HCT116 (cell line): ENCODE data around the gene SBF2. TPM values are rescaled to one million over a fixed set of nuclear protein-coding genes. Genes with fewer than 3 reads are reported as not detected.
A peak's percentile ranks its signal among the peaks of the same experiment; 100 is the strongest.

ENCODE experiments used
- ATAC-seq: fragments of 200-7000 bp; cut with Tn5 transposase; 2 replicates; pipeline ENCODE4 v1.9.1; 2020; ENCODE audit warnings: mild to moderate bottlenecking, moderate library complexity
- BruUV-seq: library from RNA; stranded (reverse); fragments of 400-500 nt; replicated peaks from 2 replicates; lab custom pipeline; 2021; lab: Mats Ljungman, UMichigan
- CTCF ChIA-PET: fragments of 300-600 bp; sonication (Branson Sonifier 250); formaldehyde crosslinking; loops from one replicate; lab custom pipeline; 2021; ENCODE audit warnings: antibody characterized with exemption; lab: Charles Lee
- POLR2A ChIA-PET: fragments of 300-600, 350-600 bp; sonication (Branson Sonifier 250); formaldehyde crosslinking; loops from one replicate; lab custom pipeline; 2021; ENCODE audit warnings: antibody characterized with exemption; lab: Charles Lee
- RAD21 ChIA-PET, 2 experiments: fragments of 300-600 bp; sonication (Branson Sonifier 250); formaldehyde crosslinking; loops; one replicate each; lab custom pipeline; 2023; ENCODE audit warnings: low total read pairs in 2 of 2; ENCODE audit not compliant: uncharacterized antibody in 2 of 2, unreplicated experiment in 2 of 2, low non-redundant PET in 1 of 2; lab: Charles Lee
- DNase-seq: peaks from one replicate; pipeline ENCODE4 v3.0.0-alpha.2; 2010; ENCODE audit warnings: low read depth, low spot score
- H2AFZ ChIP-seq: fragments of 200-600 bp; shearing (Covaris generic), sonication (generic); 2 replicates; pipeline ENCODE4 v1.6.1; 2017; ENCODE audit warnings: low read depth, mixed run types, mixed read lengths, antibody characterized with exemption, low read length; ENCODE audit not compliant: poor library complexity, severe bottlenecking
- H3K27ac ChIP-seq: 2 replicates; pipeline ENCODE4 v1.5.1; 2012; ENCODE audit warnings: low read depth, low read length
- H3K27me3 ChIP-seq: fragments of 200-600 bp; sonication (generic); 2 replicates; pipeline ENCODE4 v1.6.1; 2016; ENCODE audit warnings: mixed run types, low read length, mixed read lengths; ENCODE audit not compliant: insufficient read depth
- H3K36me3 ChIP-seq, 2 experiments: fragments of 200-500 bp in 1 of 2; fragments of 200-600 bp in 1 of 2; sonication (Bioruptor generic) in 1 of 2; sonication (generic) in 1 of 2; 2 replicates each; pipeline versions ENCODE4 v1.5.1 to v1.6.1; 2014 to 2016; ENCODE audit warnings: low read length in 2 of 2, inconsistent platforms in 1 of 2, mixed read lengths in 1 of 2, mixed run types in 1 of 2; ENCODE audit not compliant: insufficient read depth in 2 of 2, control insufficient read depth in 1 of 2
- H3K4me1 ChIP-seq, 2 experiments: fragments of 200-600 bp in 1 of 2; sonication (generic) in 1 of 2; 2 replicates each; pipeline versions ENCODE4 v1.5.1 to v1.6.1; 2012 to 2017; ENCODE audit warnings: low read length in 2 of 2, inconsistent platforms in 1 of 2, mild to moderate bottlenecking in 1 of 2, mixed read lengths in 1 of 2, mixed run types in 1 of 2, moderate library complexity in 1 of 2; ENCODE audit not compliant: insufficient read depth in 2 of 2, control insufficient read depth in 1 of 2
- H3K4me2 ChIP-seq: fragments of 200-600 bp; sonication (generic); 2 replicates; pipeline ENCODE4 v1.6.1; 2017; ENCODE audit warnings: mixed run types, low read length, mixed read lengths
- H3K4me3 ChIP-seq, 2 experiments: fragments of 200-600 bp in 1 of 2; sonication (generic) in 1 of 2; replicated peaks in 1 of 2; 2 replicates each; pipeline ENCODE4 v1.5.1; 2011 to 2016; ENCODE audit warnings: low read length in 2 of 2, control low read depth in 1 of 2, low read depth in 1 of 2, mild to moderate bottlenecking in 1 of 2, mixed read lengths in 1 of 2, mixed run types in 1 of 2
- H3K79me2 ChIP-seq: fragments of 200-600 bp; sonication (generic); 2 replicates; pipeline ENCODE4 v1.6.1; 2017; ENCODE audit warnings: mild to moderate bottlenecking, mixed run types, low read length, moderate library complexity, mixed read lengths; ENCODE audit not compliant: insufficient read depth
- H3K9ac ChIP-seq: fragments of 200-600 bp; sonication (generic); 2 replicates; pipeline ENCODE4 v1.6.1; 2016; ENCODE audit warnings: low read length, mixed read lengths
- H3K9me2 ChIP-seq: fragments of 200-600 bp; sonication (generic), shearing (Covaris generic); 2 replicates; pipeline ENCODE4 v1.6.1; 2017; ENCODE audit warnings: mixed run types, mild to moderate bottlenecking, moderate library complexity; ENCODE audit not compliant: insufficient read depth
- H3K9me3 ChIP-seq, 2 experiments: fragments of 200-500 bp in 1 of 2; fragments of 200-600 bp in 1 of 2; sonication (Bioruptor generic) in 1 of 2; sonication (generic) in 1 of 2; 2 replicates each; pipeline ENCODE4 v1.6.1; 2014 to 2017; ENCODE audit warnings: low read length in 2 of 2, mixed read lengths in 2 of 2, inconsistent platforms in 1 of 2, low read depth in 1 of 2, mild to moderate bottlenecking in 1 of 2, mixed run types in 1 of 2, moderate library complexity in 1 of 2; ENCODE audit not compliant: control insufficient read depth in 1 of 2, insufficient read depth in 1 of 2
- H4K20me1 ChIP-seq: fragments of 200-600 bp; sonication (generic), shearing (Covaris generic); 2 replicates; pipeline ENCODE4 v1.6.1; 2017; ENCODE audit warnings: mixed run types, mild to moderate bottlenecking, moderate library complexity; ENCODE audit not compliant: insufficient read depth
- POLR2A ChIP-seq: IDR thresholded peaks from 2 replicates; pipeline ENCODE4 v1.7.0; 2011; ENCODE audit warnings: borderline replicate concordance; ENCODE audit not compliant: insufficient read depth, insufficient read length; ENCODE audit errors: extremely low read depth
- POLR2AphosphoS5 ChIP-seq: IDR thresholded peaks from 2 replicates; pipeline ENCODE4 v1.6.1; 2011; ENCODE audit warnings: mild to moderate bottlenecking, low read depth, low read length, moderate library complexity
- RAD21 ChIP-seq: IDR thresholded peaks from 2 replicates; pipeline ENCODE4 v1.6.1; 2012; ENCODE audit warnings: low read depth, mild to moderate bottlenecking
- SRF ChIP-seq: IDR thresholded peaks from 2 replicates; pipeline ENCODE4 v1.6.1; 2012; ENCODE audit warnings: low read depth
- TCF7L2 ChIP-seq: IDR thresholded peaks from 2 replicates; pipeline ENCODE4 v1.7.0; 2011; ENCODE audit warnings: borderline replicate concordance, inconsistent platforms; ENCODE audit not compliant: insufficient read depth, insufficient read length; ENCODE audit errors: extremely low read depth
- YY1 ChIP-seq: IDR thresholded peaks from 2 replicates; pipeline ENCODE4 v1.6.1; 2011; ENCODE audit warnings: low read length, low read depth, moderate library complexity, mild to moderate bottlenecking; ENCODE audit not compliant: insufficient replicate concordance; ENCODE audit errors: extremely low read depth
- ZFX ChIP-seq: fragments of 450-650 bp; IDR thresholded peaks from 2 replicates; pipeline ENCODE4 v1.6.1; 2017
- intact Hi-C: fragments of 100-400 bp; cut with micrococcal nuclease; formaldehyde crosslinking; loops from 2 replicates; pipeline ENCODE4 v1.10.0; 2022
- total RNA-seq: library from RNA; stranded (reverse); gene quantifications from one replicate; pipeline ENCODE4 v1.2.1, GENCODE V29; 2021; ENCODE audit not compliant: unreplicated experiment
- TF ChIP-seq, protein P1 (sequence below): IDR thresholded peaks from 2 replicates; pipeline ENCODE4 v1.6.1; 2012
- TF ChIP-seq, protein P2 (sequence below): IDR thresholded peaks from 2 replicates; pipeline ENCODE4 v1.6.1; 2012; ENCODE audit warnings: low read depth

SBF2 gene
- total RNA-seq, 1 experiment from 2014 or later: 35.0 TPM

- Histone ChIP-seq H3K27me3 (no peaks in the 10 kb centered on the region), H2AFZ (no peak overlapping the region), H3K9me3 (no peaks in the 10 kb centered on the region), H3K79me2 (peaks cover 47% of the 10 kb centered on the region), H3K4me3 (peak overlapping the region; percentile 85 to 93), H3K9ac (peak overlapping the region; percentile 94), H3K4me1 (peaks cover 30 to 55% of the 10 kb centered on the region in 2 experiments), H4K20me1 (no peaks in the 10 kb centered on the region), H3K4me2 (peak overlapping the region; percentile 98), H3K36me3 (peaks cover 0 to 23% of the 10 kb centered on the region in 2 experiments; a peak in 2 of 4 replicates), H3K9me2 (no peaks in the 10 kb centered on the region), H3K27ac (peak overlapping the region; percentile 97)
- intact Hi-C loops: loop anchor here (2.0 kb wide), 1 partner anchor 95 kb away; no protein-coding TSS in a partner anchor
- TF ChIP-seq POLR2AphosphoS5: peak; percentile 53; the same call in 1 of the 2 replicates
- TF ChIP-seq POLR2A: peak; percentile 67
- TF ChIP-seq, protein P1, sequence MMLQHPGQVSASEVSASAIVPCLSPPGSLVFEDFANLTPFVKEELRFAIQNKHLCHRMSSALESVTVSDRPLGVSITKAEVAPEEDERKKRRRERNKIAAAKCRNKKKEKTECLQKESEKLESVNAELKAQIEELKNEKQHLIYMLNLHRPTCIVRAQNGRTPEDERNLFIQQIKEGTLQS: no peak
- ChIA-PET POLR2A (interaction anchor here (0.6 to 4.5 kb wide), 23 partner anchors 8 to 946 kb away, joined by 3 to 37 read pairs (median 4); no protein-coding TSS in a partner anchor), RAD21 (interaction anchor here (0.7 to 1.1 kb wide), 3 partner anchors 63 to 546 kb away, joined by 3 read pairs; no protein-coding TSS in a partner anchor), CTCF (interaction anchor here (1.0 to 2.7 kb wide), 12 partner anchors 8 to 690 kb away, joined by 3 to 16 read pairs (median 4); no protein-coding TSS in a partner anchor)
- TSS peak; percentile 68 for BruUV-seq
- DNase-seq: no peak
- ATAC-seq: peak; percentile 26
Measured at GRCh38 chr11:10303558-10304363, 9.7 kb upstream of the SBF2 start.

DNA sequence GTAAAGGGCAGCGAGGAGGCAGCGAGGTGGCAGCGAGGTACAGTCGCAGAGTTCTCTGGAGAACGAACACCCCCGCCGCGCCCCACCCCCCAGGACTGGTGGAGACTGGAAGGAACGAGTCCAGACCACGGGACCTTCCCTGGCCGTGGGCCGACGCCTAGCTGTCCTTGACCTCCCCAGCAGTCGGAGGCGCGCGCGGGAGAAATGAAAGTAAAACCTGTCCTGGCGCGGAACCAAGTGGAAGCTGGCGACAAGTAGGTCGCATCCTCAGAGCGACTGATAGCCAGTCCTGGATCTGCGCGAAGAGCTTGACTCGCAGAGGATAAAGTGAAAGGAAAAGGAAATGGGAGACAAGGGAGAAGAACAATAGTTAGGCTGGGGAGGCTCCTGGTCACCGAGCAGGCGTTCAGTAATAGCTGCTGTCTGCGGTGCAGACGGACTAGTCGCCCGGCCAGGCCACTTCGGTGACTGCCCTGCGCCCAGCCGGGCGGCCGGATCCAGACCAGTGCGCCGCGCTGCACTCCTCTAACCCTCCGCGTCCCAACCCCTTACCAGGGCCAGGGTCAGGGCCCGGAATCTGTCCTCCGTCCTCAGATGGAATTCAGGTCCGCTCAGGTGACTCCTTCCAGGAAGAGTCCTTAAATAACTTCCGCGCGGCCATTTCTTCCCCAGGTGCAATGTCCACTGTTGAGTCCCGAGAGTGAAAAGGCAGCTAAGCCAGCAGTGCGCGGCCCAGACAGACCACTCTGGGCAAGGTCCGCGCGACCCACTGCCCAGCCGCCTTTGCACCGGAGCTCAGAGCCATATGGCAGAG is 8.9 kb upstream of the SBF2 start:
- POLR2A ChIA-PET: interaction anchor here (0.5 to 4.5 kb wide), 8 partner anchors 7 to 543 kb away, joined by 3 to 37 read pairs (median 10); no protein-coding TSS in a partner anchor
- H3K4me3 ChIP-seq: peak overlapping the region; percentile 85 to 93
- H3K27ac ChIP-seq: peak overlapping the region; percentile 97
- peaks cover 47% of the 10 kb centered on the region for H3K79me2 ChIP-seq
- peaks cover 0 to 23% of the 10 kb centered on the region in 2 experiments; a peak in 2 of 4 replicates for H3K36me3 ChIP-seq
- no peaks in the 10 kb centered on the region for H3K9me2 ChIP-seq
- H3K4me1 ChIP-seq: peaks cover 28 to 52% of the 10 kb centered on the region in 2 experiments
- CTCF ChIA-PET: interaction anchor here (0.7 to 1.9 kb wide), 2 partner anchors 64 kb away, joined by 3 to 7 read pairs; no protein-coding TSS in a partner anchor
- DNase-seq (no peak), ATAC-seq (peak; percentile 4)
- no peaks in the 10 kb centered on the region for H4K20me1 ChIP-seq
- RAD21 ChIA-PET: no interaction called here
- no peak overlapping the region for H2AFZ ChIP-seq
- TF ChIP-seq YY1 (peak; percentile 36), POLR2AphosphoS5 (peak; percentile 62), RAD21 (no peak), ZFX (peak; percentile 44; the same call in 1 of the 2 replicates), SRF (no peak), TCF7L2 (peak; percentile 87)
- TF ChIP-seq, protein P2, sequence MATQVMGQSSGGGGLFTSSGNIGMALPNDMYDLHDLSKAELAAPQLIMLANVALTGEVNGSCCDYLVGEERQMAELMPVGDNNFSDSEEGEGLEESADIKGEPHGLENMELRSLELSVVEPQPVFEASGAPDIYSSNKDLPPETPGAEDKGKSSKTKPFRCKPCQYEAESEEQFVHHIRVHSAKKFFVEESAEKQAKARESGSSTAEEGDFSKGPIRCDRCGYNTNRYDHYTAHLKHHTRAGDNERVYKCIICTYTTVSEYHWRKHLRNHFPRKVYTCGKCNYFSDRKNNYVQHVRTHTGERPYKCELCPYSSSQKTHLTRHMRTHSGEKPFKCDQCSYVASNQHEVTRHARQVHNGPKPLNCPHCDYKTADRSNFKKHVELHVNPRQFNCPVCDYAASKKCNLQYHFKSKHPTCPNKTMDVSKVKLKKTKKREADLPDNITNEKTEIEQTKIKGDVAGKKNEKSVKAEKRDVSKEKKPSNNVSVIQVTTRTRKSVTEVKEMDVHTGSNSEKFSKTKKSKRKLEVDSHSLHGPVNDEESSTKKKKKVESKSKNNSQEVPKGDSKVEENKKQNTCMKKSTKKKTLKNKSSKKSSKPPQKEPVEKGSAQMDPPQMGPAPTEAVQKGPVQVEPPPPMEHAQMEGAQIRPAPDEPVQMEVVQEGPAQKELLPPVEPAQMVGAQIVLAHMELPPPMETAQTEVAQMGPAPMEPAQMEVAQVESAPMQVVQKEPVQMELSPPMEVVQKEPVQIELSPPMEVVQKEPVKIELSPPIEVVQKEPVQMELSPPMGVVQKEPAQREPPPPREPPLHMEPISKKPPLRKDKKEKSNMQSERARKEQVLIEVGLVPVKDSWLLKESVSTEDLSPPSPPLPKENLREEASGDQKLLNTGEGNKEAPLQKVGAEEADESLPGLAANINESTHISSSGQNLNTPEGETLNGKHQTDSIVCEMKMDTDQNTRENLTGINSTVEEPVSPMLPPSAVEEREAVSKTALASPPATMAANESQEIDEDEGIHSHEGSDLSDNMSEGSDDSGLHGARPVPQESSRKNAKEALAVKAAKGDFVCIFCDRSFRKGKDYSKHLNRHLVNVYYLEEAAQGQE: no peak
- peak overlapping the region; percentile 94 for H3K9ac ChIP-seq
- H3K27me3 ChIP-seq: no peaks in the 10 kb centered on the region
- BruUV-seq: no TSS peak
- intact Hi-C loops: no loop called here
- H3K4me2 ChIP-seq: peak overlapping the region; percentile 98
- no peaks in the 10 kb centered on the region for H3K9me3 ChIP-seq
